Measurements from ENCODE around the gene SIRPA. TPM values are rescaled to one million over a fixed set of nuclear protein-coding genes. Genes with fewer than 3 reads are reported as not detected.

SIRPA gene
- polyA plus RNA-seq, 1 donor from 2014 or later = 8.0 TPM

- Histone ChIP-seq H4K20me1 (ENCODE audit: insufficient read depth) (no peaks in the 10 kb centered on the region), H3K36me3 (ENCODE audit: insufficient read depth, low read length) (no peaks in the 10 kb centered on the region), H3K27me3 (ENCODE audit: insufficient read depth, low read depth, low read length) (no peaks in the 10 kb centered on the region), H3K79me2 (replicated peaks; ENCODE audit: insufficient read depth, low read length) (no peaks in the 10 kb centered on the region), H3K4me2 (ENCODE audit: low read length) (no peak overlapping the region), H3K4me3 (ENCODE audit: low read length) (no peak overlapping the region), H3K9ac (ENCODE audit: low read length) (no peak overlapping the region), H3K9me2 (ENCODE audit: insufficient read depth, low read length) (no peaks in the 10 kb centered on the region), H2AFZ (ENCODE audit: low read depth, low read length) (no peak overlapping the region), H3K27ac (ENCODE audit: low read length) (no peak overlapping the region), H3F3A (ENCODE audit: insufficient read depth, low read length, poor library complexity, severe bottlenecking) (no peaks in the 10 kb centered on the region), H3K9me3 (ENCODE audit: low read length) (no peaks in the 10 kb centered on the region)
- no peak for TF ChIP-seq REST (IDR thresholded peaks at IDR 0.05; ENCODE audit: borderline replicate concordance)
- no peak for TF ChIP-seq SMC3 (conservative IDR thresholded peaks at IDR 0.05; ENCODE audit: poor library complexity)
- TF ChIP-seq MXI1 (conservative IDR thresholded peaks at IDR 0.05; ENCODE audit: poor library complexity, severe bottlenecking) = no peak
- TF ChIP-seq RAD21 (conservative IDR thresholded peaks at IDR 0.05) = no peak
- TF ChIP-seq TAF1 (IDR thresholded peaks at IDR 0.05; ENCODE audit: low read depth) = no peak
- no peak for TF ChIP-seq POLR2AphosphoS5 (IDR thresholded peaks at IDR 0.05)
- TF ChIP-seq EZH2 (IDR thresholded peaks at IDR 0.05; ENCODE audit: borderline replicate concordance, insufficient read depth, low read length, poor library complexity, severe bottlenecking) = no peak
These were observed 48.9 kb upstream of the SIRPA start for GRCh38 chr20:1846341-1846740.

DNA sequence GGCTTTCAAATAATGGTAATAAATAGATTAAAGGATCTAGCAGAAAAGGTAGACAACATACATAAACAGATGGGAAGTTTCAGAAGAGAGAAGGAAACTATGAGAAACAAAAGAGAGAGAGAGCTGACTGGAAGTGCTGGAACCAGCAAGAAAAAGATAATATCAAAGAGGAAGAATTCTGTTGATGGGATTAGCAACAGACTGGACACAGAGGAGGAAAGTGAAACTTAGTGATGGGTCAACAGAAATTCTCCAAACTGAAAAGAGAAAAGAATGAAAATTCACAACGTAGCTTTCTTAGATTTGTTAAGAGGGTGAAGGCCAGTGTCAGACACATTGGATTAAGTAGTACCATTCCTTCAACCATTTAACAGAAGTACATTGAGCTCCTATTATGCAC is 48.3 kb upstream of the SIRPA start:
- Histone ChIP-seq H3K9me3 (ENCODE audit: low read length) (no peaks in the 10 kb centered on the region), H3K27me3 (ENCODE audit: insufficient read depth, low read depth, low read length) (no peaks in the 10 kb centered on the region), H3K9me2 (ENCODE audit: insufficient read depth, low read length) (no peaks in the 10 kb centered on the region), H2AFZ (ENCODE audit: low read depth, low read length) (no peak overlapping the region), H3K9ac (ENCODE audit: low read length) (no peak overlapping the region), H3K36me3 (ENCODE audit: insufficient read depth, low read length) (no peaks in the 10 kb centered on the region), H3K79me2 (replicated peaks; ENCODE audit: insufficient read depth, low read length) (no peaks in the 10 kb centered on the region), H3F3A (ENCODE audit: insufficient read depth, low read length, poor library complexity, severe bottlenecking) (no peaks in the 10 kb centered on the region), H3K27ac (ENCODE audit: low read length) (no peak overlapping the region), H4K20me1 (ENCODE audit: insufficient read depth) (no peaks in the 10 kb centered on the region), H3K4me2 (ENCODE audit: low read length) (no peak overlapping the region), H3K4me3 (ENCODE audit: low read length) (no peak overlapping the region)
- TF ChIP-seq, protein P1, sequence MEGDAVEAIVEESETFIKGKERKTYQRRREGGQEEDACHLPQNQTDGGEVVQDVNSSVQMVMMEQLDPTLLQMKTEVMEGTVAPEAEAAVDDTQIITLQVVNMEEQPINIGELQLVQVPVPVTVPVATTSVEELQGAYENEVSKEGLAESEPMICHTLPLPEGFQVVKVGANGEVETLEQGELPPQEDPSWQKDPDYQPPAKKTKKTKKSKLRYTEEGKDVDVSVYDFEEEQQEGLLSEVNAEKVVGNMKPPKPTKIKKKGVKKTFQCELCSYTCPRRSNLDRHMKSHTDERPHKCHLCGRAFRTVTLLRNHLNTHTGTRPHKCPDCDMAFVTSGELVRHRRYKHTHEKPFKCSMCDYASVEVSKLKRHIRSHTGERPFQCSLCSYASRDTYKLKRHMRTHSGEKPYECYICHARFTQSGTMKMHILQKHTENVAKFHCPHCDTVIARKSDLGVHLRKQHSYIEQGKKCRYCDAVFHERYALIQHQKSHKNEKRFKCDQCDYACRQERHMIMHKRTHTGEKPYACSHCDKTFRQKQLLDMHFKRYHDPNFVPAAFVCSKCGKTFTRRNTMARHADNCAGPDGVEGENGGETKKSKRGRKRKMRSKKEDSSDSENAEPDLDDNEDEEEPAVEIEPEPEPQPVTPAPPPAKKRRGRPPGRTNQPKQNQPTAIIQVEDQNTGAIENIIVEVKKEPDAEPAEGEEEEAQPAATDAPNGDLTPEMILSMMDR (IDR thresholded peaks at IDR 0.05; ENCODE audit: poor library complexity, severe bottlenecking) = no peak
- no peak for TF ChIP-seq TAF1 (IDR thresholded peaks at IDR 0.05; ENCODE audit: low read depth)
- TF ChIP-seq MXI1 (conservative IDR thresholded peaks at IDR 0.05; ENCODE audit: poor library complexity, severe bottlenecking) = no peak
- TF ChIP-seq REST (IDR thresholded peaks at IDR 0.05; ENCODE audit: borderline replicate concordance) = no peak
- no peak for TF ChIP-seq SMC3 (conservative IDR thresholded peaks at IDR 0.05; ENCODE audit: poor library complexity)
- TF ChIP-seq EZH2 (IDR thresholded peaks at IDR 0.05; ENCODE audit: borderline replicate concordance, insufficient read depth, low read length, poor library complexity, severe bottlenecking) = no peak
- TF ChIP-seq EP300 (conservative IDR thresholded peaks at IDR 0.05; ENCODE audit: poor library complexity, severe bottlenecking) = no peak

All from neural cell (in vitro differentiated cells).